Cerebellar nuclear complex (tissue), 1 donor: Measurements from ENCODE around the gene UNC5C.

Source experiments
- DNase-seq, 2 experiments: peaks; one replicate each; lab custom pipeline; 2025; lab: John Stamatoyannopoulos, UW

Gene UNC5C

DNA sequence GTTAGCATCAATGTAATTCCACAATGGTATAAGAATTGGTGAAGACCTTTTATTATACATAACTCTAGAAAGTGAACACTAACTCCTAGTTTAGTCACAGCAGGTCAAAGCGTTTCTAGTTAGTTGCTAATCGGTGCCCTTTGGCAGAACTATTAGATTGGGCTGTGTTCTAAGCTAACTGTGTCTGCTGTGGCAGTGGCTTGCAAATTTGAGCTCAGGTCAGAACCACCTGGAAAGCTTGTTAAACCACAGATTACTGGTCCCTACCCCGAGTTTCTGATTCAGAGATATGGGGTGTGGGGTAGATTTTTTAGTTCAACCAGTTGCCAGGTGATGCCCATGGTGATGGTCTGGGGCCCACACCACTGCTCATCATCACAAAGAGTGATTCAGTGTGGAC, 332.1 kb downstream of the UNC5C start:
- no peak for DNase-seq

DNA sequence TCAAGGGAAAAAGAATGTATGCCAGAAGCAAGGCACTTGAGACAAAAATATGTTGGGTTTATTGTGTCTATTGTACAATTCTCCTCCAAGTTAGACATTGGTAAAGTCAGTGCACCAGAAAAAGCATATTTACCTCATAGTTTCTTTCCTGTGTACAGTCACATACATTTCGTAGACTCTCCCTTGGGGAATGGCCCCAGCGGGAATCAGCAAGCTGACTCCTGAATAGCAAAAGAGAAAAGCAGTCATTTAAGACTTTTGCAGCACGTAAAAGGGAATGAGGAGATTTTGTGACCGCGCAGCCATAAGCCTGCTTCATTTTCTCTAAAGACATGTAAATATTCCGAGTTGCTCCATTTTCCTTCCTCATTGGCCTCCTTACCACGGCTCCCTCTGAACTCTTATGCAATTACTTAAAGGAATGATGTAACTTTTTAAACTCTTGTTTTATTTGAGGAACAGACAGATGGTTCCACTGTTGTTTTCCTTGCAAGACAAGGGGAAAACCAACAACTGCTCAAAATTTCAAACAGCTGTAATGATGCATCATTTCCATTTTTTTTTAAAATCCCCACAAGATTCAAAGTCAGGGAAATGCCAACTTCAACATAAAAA, 332.7 kb downstream of the UNC5C start:
- no peak for DNase-seq

DNA sequence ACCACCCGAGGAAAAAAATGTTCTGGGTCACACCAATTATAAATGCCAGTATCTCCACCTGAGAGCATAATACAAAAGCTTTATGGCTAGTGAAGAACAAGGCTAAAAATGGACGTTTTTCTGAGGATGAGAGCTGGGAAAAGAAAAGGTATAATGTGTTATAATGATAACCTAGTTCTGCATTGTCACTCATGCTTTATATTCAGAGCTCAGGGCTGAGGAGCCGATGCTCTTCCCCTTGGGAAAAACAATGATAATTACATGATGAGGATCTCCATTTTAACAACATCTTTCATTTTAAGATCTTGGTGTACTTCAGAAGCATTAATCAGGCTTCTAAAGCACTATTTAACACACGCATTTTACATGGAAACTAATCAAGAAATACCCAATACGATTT, 333.7 kb downstream of the UNC5C start:
- no peak for DNase-seq

DNA sequence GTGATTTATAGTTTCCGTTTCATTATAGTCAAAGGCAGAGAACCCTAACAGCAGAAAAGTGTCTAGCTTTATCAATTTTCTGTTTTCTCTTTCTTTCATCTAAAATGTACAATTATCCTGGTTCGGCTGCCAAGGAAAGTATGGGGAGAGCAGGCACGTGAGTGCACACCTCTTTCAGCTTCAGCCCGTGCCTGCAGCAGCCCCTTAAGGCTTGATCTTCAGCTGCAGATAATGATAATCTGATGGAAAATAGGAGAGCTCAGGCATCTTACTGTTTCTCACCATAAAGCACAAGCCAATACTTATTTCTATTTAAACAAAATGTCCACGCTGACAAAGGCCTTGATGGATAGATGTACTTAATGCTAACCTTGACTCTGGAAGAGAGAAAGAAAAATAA, 334.4 kb downstream of the UNC5C start:
- DNase-seq: no peak

DNA sequence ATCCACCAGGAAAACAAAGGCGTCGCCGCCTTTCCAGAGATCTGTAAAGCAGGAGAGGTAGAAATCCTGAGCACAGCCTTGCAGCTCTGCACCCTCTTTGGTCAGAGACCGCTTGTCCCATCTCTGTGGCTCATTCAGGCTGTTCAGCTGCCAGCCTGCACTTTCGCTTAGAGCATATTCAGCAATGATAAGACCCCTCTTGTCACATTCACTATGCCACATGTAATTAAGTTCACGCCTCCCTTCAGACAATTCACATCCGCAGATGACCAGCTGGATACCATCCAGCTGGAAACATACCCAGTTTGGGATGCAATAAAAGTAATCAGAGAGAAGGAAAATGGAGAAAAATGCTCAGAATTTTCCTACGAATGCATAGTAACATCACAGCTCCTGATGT, 335.4 kb downstream of the UNC5C start:
- no peak for DNase-seq

DNA sequence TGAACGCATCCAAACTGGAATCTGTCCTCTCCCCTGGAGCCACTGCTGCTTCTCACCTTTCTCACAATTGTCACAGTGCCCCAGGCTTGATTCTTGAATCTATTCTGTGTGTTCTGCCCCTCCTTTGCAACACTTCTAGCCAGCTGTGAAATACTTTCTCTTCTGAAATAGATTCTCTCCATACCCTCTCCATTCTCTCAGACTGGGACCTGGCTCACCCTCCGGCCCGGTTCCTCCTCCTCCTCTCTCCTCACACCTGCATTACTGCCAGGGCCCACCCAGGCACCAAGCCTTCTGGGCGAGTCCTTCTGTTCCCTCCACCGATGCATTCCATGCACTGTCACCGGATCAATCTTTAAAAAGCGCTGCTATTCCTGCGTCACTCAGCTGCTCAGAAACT, 336.1 kb downstream of the UNC5C start:
- no peak for DNase-seq

DNA sequence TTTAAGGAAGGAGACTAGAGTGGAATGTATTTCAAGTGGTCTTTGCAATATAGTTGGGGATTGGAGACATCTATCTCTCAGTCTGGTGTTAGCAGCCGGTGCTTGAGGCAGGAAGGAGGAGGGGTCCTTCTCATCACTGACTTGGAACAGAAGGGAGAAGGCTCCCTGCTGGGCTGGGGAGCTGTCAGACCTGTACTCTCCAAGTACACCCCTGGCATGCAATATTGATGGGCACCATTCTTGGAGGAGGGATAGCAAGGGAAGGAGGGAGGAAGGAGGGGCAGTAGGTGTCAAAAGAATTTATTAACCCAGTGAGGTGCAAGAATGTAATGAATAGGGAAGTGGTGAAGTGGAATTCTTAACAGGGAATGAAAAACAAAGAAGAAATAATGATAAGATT, 338.8 kb downstream of the UNC5C start:
- DNase-seq: no peak

DNA sequence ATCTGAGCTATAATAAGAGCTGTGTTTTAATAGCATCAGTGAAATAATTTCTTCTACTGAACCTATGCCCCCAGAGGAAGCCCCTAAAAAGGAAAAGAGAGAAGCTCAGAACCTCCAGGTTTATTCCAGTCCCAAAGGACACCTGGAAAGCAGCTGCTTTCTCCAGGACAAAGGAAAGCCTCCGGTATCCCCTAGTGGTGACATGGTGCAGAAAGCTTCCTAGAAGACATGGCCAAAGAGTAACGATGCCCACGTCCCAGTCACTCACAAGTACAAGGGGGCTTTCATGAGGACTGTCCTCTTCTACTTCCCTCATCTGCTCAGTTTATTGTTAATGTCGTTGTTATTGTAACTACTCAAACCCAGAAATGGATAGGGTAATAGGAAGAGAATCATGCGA, 343.9 kb downstream of the UNC5C start:
- DNase-seq: no peak

DNA sequence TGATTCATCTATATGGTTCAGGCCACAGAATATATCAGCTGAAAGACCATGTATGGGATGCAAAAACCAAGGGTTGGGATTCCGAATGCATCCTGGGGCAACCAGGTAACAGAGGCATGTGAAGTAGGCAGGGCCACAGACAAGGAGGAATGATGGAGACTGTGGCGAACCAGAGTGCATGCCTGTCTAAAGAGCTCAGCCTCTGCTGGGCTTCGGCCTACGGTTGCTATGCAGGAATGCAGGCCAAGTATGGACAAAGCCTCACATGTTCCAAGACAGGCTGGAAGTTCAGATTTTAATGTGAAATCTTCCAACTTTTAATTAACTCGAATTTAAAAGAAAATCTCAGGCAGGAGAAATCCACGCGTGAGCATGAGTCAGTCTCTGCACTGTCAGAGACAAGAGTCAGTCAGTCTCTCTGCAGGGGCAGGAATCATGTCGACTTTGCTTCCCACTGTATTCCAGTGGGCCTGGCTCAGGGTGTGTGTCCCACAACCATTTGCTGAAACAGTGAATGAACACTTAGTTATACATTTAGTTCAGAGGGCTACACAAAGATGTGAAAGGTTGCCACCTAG, 344.4 kb downstream of the UNC5C start:
- DNase-seq: no peak

DNA sequence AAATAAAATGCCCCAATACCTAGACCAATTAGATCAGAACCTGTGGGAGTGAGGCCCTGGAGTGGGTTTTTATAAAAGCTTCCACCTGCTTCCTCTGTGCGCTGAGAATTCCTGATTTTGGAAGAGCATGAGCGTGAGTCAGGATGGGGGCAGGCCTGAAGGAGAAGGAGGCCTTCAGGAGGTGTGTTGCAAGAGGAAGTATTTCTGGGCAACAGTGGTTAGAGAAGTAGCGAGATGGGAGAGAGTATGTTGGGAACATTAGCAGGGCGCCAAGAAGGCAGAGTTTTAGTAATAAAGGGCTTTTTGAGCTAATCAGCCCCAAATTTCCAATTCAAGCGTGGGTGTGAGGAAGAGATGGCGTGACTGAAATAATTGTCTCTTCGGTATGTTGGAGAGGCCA, 349.8 kb downstream of the UNC5C start:
- no peak for DNase-seq

DNA sequence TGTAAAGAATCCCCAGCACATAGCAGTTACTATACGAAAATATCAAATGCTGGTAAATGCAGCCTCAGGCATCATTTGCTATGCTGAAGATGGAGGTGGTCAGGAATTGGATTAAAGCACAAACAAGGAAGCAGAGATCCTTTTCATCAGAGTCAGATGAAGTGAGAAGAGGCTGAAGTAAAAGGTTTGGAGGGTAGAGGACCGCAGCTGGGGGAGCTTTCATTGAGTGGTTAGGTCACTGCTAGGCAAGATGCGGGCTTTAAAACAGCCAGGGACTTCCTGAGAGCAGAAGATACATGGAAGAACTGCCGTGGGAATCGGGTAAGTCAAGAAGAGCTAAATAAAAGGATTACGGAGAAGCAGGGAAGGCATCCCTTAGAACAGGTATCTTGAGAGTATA, 351.4 kb downstream of the UNC5C start:
- DNase-seq: no peak

DNA sequence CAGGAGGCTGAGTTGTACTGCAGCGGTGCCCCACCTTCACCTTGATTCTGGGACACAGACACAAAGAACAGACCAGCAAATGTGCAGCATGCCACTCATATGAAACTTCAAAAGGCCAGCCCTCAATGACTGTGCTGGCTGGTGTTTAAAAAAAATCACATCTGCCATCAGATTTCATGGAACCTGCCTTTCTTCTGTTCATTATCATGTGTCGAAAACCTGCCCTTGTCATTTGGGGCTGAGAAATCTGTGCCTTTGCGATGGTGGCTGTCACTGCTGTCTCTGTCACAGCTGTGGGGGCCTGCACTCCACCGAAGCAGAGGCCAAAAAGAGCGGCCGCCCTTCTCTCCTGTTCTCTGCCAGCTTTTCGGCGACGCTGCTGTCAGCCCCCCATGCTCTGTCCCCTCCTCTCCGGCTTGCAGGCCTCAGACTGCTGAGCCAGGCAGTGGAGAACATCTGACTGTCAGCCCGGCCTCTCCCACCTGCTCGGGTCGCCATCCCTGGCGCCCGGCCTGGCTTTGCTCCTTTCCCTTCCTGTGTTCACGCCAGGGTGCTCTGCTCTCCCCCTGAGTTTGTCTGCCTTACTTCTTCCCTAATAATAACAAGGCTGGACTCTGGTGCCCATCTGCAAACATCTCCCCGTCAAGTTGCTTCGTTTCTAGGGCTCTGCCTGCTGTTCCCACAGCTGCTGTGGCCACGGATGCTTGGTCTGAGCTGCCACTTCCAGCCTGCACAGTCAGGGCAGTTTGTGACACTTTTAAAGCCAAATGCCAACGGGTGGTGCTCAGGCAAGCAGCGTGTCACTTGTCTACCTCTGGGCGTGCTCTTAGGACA, 355.2 kb downstream of the UNC5C start:
- DNase-seq: no peak

DNA sequence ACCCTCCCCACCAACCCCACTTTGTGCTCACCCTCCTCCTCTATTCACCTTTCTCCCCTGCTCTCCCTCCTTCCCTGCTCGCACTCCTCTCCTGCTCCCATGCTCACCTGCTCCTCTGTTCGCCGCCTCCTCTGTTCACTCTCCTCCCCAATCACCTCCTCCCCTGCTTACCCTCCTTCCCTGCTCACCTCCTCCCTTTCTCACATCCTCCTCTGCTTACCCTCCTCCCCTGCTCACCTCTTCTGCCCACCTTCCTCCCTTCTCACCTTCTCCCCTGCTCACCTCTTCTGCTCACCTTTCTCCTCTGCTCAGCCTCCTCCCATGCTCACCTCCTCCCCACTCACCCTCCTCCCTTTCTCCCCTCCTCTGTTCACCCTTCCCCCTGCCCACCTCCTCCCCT, 357.2 kb downstream of the UNC5C start:
- DNase-seq: no peak

DNA sequence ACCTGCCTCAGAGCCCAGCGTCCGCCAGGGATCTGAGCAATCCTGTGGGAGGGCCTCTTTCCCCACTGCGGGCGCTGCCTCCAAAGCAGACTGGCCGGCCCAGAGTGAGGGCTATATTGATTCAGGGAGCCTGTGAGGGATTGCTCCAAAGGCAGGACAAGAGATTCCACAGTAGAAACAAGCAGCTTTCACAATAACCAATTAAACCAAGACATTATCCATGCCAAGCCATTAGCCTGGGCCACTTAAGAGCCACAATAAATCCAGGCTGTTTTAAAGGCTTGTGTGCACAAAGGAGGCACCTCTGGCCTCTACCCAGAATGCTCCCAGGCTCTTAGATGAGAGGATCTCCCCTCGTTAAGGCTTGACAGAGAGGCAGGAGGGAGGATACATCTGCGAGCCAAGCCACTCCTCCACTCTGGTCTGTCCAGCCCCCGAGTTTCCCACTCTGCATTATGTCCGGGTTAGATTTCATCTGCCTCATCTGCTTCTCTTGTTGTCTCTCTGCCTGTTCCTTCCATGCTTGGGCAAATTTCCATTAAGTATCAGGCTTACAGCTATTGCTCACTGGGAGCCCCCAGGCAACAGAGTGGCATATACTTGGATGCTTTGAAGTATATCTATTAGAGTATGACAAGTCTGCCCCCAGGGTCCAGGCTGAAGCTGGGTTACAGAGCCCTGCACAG, 357.9 kb downstream of the UNC5C start:
- no peak for DNase-seq

DNA sequence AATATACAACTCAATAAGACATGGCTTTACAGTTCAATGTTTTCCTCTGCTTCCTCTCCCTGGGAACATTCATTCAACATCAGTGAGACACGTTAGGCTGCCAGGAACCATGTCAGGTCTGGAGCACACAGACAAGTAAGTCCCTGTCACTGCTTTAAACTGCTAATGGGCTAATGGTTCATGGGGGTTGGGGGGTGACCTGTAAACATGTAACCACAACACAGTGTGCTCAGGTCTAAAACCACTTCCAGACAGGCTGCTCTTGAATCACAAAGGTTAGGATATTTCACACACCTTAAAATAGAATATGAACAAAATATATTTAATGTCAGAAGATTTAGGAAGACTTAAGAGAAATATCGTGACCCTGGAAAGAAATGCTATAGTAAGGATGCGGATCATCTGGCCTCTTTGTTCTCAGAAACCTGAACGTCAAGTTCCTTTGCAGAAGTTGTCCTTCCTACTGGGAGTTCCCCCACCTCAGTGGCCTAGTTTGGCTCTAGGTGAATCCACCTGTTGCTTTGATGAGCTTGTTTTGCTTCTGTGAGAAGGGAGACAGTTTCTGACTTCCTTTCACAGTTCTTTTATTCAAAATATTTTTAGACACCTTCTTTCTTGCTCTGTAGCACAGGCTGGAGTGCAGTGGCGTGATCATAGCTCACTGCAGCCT, 359.9 kb downstream of the UNC5C start:
- no peak for DNase-seq

DNA sequence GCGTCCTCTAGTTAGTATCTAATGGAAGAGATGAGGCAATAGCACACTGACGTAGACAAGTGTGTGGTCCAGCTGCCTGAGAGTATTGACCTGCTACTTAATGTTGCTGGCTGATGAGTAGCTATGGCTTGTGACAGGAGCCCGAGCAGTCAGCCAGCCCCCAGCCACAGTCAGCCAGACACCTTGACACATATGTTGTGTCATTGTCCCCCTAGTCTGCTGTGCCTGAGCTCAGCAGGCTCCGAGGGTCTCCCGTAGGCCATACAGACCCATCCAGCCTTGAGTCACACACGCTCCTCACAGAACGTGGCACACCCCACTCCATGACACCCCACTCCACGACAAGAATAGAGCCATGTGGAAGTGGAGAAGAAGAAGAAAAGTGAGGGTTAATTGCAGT, 362.1 kb downstream of the UNC5C start:
- DNase-seq: no peak

DNA sequence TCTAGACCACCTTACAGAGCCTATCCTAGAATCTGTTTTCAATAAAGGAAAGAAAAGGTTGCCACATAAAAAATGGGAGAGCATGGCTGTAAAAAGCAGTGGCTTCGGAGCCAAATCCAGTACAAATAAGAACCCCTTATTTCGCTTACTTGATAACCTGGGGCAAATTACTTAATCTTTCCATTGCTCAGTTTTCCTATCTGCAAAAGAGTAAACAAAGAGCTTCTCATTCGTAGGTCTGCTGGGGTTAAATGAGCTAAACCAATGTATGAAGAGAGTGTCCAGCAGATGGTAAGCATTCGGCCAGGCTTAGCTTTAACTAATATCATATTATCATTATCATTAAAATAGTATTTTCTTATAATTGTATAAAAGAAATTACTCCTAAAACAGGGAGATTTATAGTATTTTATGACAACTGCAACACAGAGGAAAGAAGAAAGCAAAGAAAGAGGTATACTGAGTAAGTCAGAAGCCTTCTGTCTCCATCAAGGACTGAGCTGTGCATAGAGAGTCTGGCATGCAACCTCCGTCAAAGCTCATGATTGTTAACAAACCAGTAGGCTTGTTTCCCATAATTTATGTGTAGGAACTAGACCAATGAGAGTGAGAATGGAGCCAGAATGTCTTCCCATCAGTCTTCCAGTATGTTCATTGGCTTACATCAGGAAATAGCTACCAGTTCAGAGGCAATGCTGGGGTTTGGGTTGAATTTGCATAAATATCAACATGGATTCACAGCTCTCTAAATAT, 364.9 kb downstream of the UNC5C start:
- DNase-seq: no peak

DNA sequence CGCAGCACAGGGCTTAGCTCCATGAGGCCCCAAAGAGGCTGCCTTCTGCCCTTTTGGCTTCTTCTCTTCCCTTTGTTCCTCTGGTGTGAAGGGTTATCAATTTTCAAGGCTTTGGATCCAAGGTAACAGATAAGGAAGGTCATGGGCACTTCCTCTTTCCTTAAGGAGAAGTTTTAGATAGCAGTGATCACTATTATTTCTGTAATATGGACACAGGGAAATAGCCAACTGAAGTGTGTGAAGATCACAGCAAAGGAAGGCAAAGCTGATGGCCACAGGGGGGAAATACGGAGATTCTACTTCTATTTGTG, 366.8 kb downstream of the UNC5C start:
- no peak for DNase-seq

DNA sequence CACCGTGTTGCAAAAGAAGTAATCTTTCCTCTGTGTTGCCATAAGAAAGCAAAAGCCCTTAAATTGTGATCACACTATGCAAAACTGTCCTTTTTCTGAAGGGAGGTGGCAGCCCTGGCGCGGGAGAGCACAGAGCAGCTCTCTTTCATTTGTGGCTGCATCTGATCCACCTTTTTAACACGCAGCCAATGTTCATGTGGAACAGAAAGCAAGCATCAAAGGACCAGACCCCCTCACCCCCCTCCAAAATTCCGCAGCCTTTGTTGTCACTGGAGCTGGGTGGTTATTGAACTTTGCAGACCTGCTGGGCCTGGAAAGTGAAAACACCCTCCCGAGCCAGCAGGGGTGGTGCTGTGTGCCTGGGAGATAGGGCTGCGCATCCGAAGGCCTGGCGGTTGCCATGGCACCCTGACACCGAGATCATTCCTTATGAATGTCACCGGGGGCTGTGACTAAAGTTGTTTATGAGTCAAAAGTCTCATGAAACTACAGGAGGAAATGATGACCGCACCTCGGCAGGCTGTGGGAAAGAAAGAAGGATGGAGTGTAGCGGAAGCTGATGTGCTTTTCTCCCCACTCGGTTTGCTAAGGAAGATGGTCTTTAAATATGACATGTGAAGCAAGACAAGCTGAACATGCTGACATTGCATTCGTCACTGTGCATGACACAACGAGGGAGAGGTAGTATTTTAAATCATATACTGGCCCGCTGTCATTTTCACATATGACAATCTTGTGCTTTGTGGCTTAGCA, 367.4 kb downstream of the UNC5C start:
- no peak for DNase-seq

DNA sequence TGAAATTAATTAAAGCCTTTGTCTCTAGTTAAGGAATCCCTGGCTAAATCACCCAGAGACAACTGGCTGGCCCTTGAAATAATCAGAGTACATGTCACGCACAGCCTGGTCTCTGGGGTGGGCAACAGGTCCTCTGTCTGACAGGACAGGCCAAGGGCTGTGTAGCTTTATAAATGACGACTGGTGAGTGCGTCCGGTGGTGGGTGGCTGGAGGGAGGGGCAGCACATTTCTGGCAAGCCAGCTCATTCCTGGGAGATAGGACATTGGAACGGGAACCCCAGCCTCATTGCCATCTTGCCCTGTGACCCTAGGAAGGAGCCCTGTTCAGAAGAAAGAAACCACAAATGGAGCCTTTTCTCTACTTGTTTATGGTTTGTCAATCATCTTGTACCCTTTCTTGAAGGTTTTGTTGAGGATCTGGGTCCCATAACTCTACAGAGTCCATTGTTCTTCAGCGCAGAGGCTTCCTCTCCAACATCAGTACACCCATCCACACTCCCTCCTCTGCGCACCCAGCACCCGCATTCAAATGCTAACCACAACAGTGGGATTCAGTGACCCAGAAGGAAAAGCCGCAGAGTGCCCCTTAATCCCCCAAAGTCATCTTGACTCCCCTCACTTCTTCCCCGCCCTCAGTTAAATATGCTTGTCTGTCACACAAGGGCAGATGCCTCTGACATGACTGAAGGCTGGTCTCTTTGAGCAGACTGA, 368.1 kb downstream of the UNC5C start:
- DNase-seq: no peak
